K562 (cell line): Measurements from ENCODE around the gene OBSL1. TPM values are rescaled to one million over a fixed set of nuclear protein-coding genes. Genes with fewer than 3 reads are reported as not detected.

Source experiments
- ATF6 ChIP-seq: sonication (generic); formaldehyde crosslinking; IDR thresholded peaks from 2 replicates; pipeline ENCODE4 v1.4.0; 2020; ENCODE audit warnings: mild to moderate bottlenecking, missing genetic modification reagents
- BDP1 ChIP-seq: IDR thresholded peaks from 3 replicates; pipeline ENCODE4 v1.6.1; 2011; ENCODE audit not compliant: insufficient read length, insufficient read depth
- CBX8 ChIP-seq: fragments of 200-600 bp; sonication (generic); IDR thresholded peaks from 2 replicates; pipeline ENCODE4 v1.6.1; 2012; ENCODE audit warnings: borderline replicate concordance, mixed run types, low read depth, mild to moderate bottlenecking, moderate library complexity, mixed read lengths, low read length, control low read depth, inconsistent platforms; ENCODE audit not compliant: poor library complexity, severe bottlenecking; ENCODE audit errors: extremely low read depth
- CEBPG ChIP-seq, 3 experiments: fragments of 200-800 bp in 1 of 3; sonication (Bioruptor generic) in 1 of 3; sonication (generic) in 1 of 3; formaldehyde crosslinking in 1 of 3; IDR thresholded peaks in 2 of 3; conservative IDR thresholded peaks in 1 of 3; 2 replicates each; pipeline versions ENCODE4 v1.6.1 to v1.8.0; 2016 to 2022; ENCODE audit warnings: missing compliant biosample characterization in 2 of 3, missing genetic modification characterization in 2 of 3, mild to moderate bottlenecking in 1 of 3, missing genetic modification reagents in 1 of 3
- HDAC2 ChIP-seq: fragments of 450-650 bp; IDR thresholded peaks from 2 replicates; pipeline ENCODE4 v1.6.1; 2016; ENCODE audit warnings: mild to moderate bottlenecking
- HOMEZ ChIP-seq: fragments of 250-450 bp; sonication (Bioruptor Pico); IDR thresholded peaks from 2 replicates; pipeline ENCODE4 v1.4.0; 2020; ENCODE audit warnings: mild to moderate bottlenecking, moderate library complexity
- KAT2B ChIP-seq: IDR thresholded peaks from one replicate; pipeline ENCODE4 v1.6.1; 2012; ENCODE audit warnings: low read depth, mild to moderate bottlenecking, control low read depth, inconsistent platforms, low read length, moderate library complexity
- KDM4B ChIP-seq, 2 experiments: fragments of 450-650 bp in 1 of 2; sonication (generic) in 1 of 2; IDR thresholded peaks; 2 replicates each; pipeline ENCODE4 v1.6.1; 2016 to 2017; ENCODE audit warnings: borderline replicate concordance in 2 of 2, antibody characterized with exemption in 1 of 2, low read depth in 1 of 2, mild to moderate bottlenecking in 1 of 2
- LEF1 ChIP-seq: fragments of 450-650 bp; IDR thresholded peaks from 2 replicates; pipeline ENCODE4 v1.6.1; 2016; ENCODE audit warnings: mild to moderate bottlenecking
- MECOM ChIP-seq: fragments of 250-450 bp; sonication (Bioruptor Pico); IDR thresholded peaks from 2 replicates; pipeline ENCODE4 v1.8.0; 2022; ENCODE audit warnings: inconsistent platforms
- MTA1 ChIP-seq: fragments of 450-650 bp; IDR thresholded peaks from 2 replicates; pipeline ENCODE4 v1.6.1; 2017; ENCODE audit warnings: borderline replicate concordance
- MTF1 ChIP-seq: fragments of 250-450 bp; sonication (Bioruptor Pico); IDR thresholded peaks from 2 replicates; pipeline ENCODE4 v1.9.0; 2021; ENCODE audit warnings: moderate library complexity, mild to moderate bottlenecking, inconsistent platforms, borderline replicate concordance
- PATZ1 ChIP-seq: fragments of 250-450 bp; sonication (Bioruptor Pico); IDR thresholded peaks from 2 replicates; pipeline ENCODE4 v1.5.0; 2020; ENCODE audit warnings: mild to moderate bottlenecking, borderline replicate concordance
- PHB2 ChIP-seq: fragments of 450-650 bp; IDR thresholded peaks from 2 replicates; pipeline ENCODE4 v1.6.1; 2017; ENCODE audit warnings: low read depth
- SRSF1 ChIP-seq: fragments of 200-400 bp; formaldehyde crosslinking; IDR thresholded peaks from 2 replicates; pipeline ENCODE4 v1.6.1; 2017; ENCODE audit warnings: mild to moderate bottlenecking, low read depth, low read length, moderate library complexity
- TBP ChIP-seq: optimal IDR thresholded peaks from 2 replicates; pipeline ENCODE3; 2011; ENCODE audit warnings: low read depth, low read length, improper control_type of control experiment
- TEAD2 ChIP-seq: fragments of 450-650 bp; IDR thresholded peaks from 2 replicates; pipeline ENCODE4 v1.6.1; 2016; ENCODE audit warnings: missing genetic modification characterization, control low read depth, missing compliant biosample characterization
- ZBTB1 ChIP-seq: sonication (generic); formaldehyde crosslinking; IDR thresholded peaks from 2 replicates; pipeline ENCODE4 v1.8.1; 2023; ENCODE audit warnings: missing genetic modification reagents, low read depth, mild to moderate bottlenecking, borderline replicate concordance
- ZNF740 ChIP-seq, 3 experiments: fragments of 200-800 bp in 1 of 3; sonication (Bioruptor generic) in 1 of 3; sonication (generic) in 1 of 3; formaldehyde crosslinking in 1 of 3; IDR thresholded peaks; 2 replicates each; pipeline versions ENCODE4 v1.6.1 to v1.8.0; 2016 to 2022; ENCODE audit warnings: mild to moderate bottlenecking in 2 of 3, missing compliant biosample characterization in 2 of 3, missing genetic modification characterization in 2 of 3, missing genetic modification reagents in 1 of 3
- polyA plus RNA-seq, 8 experiments: library from polyadenylated mRNA; depleted of rRNA in 4 of 8; stranded (reverse) in 5 of 8; unstranded in 3 of 8; fragments of >200 nt; fragmentation: Nextera tagmentation in 2 of 8; fragmentation: Illumina TruSeq in 1 of 8; extraction: Ambion mirVana in 2 of 8; extraction: Trizol in 1 of 8; gene quantifications; 2 replicates each; pipeline versions ENCODE4 v1.2.1 to v1.2.3, GENCODE V29; 2011 to 2014; ENCODE audit warnings: inconsistent platforms in 1 of 8, missing spikeins in 1 of 8
- total RNA-seq, 7 experiments: library from RNA; depleted of rRNA in 6 of 7; stranded (reverse); fragments of >200 nt in 6 of 7; fragmentation: Illumina TruSeq in 2 of 7; extraction: Trizol in 2 of 7; gene quantifications; 2 replicates each; pipeline versions ENCODE4 v1.2.1 to v1.2.3, GENCODE V29; 2011 to 2021; ENCODE audit warnings: low replicate concordance in 1 of 7

Gene OBSL1
- total and polyA plus RNA-seq, 9 of the 15 experiments (the other 6 are each of a cell fraction or from before 2014, with no cell fraction given): 1.2 to 26.6 (median 8.6) TPM

- TF ChIP-seq ATF6 (CRISPR knock-in tag) (no peak), TBP (no peak), MECOM (no peak), CBX8 (no peak), HOMEZ (no peak), SRSF1 (no peak), MTA1 (peak; percentile 84), ZNF740 (CRISPR knock-in tag; IDR thresholded peaks at IDR 0.05) (0 out of 2 replicates have a peak, but pooled peaks have one; percentile 20), ZNF740 (tag; IDR thresholded peaks at IDR 0.05) (0 out of 4 replicates have a peak, but pooled peaks of 1 of the 2 experiments have one; percentile 23), KDM4B (IDR thresholded peaks at IDR 0.05; ENCODE audit: borderline replicate concordance in 2 of 2, low read depth in 1 of 2) (peak in 1 of 2 experiments; percentile 55; a peak in 1 of 4 replicates), PATZ1 (CRISPR knock-in tag) (no peak), PHB2 (no peak), ZBTB1 (CRISPR knock-in tag) (no peak), TEAD2 (tag) (no peak), MTF1 (no peak), KAT2B (no peak), CEBPG (CRISPR knock-in tag; IDR thresholded peaks at IDR 0.05) (no peak), CEBPG (tag; conservative IDR thresholded peaks at IDR 0.05 in 1 of 2, IDR thresholded peaks at IDR 0.05 in 1 of 2) (no peak), HDAC2 (peak; percentile 31; the same call in 1 of the 2 replicates), BDP1 (no peak), LEF1 (peak; percentile 63)
Observed at GRCh38 chr2:219521066-219521880, 50.1 kb downstream of the OBSL1 start (continued).
